Measurements from ENCODE around the gene FKBP14. TPM values are rescaled to one million over a fixed set of nuclear protein-coding genes. Genes with fewer than 3 reads are reported as not detected.

FKBP14 gene
- total RNA-seq, 3 donors from 2014 or later (not counting 1 experiment from before 2014, with no cell fraction given) = 11.1 to 13.4 (median 11.9) TPM

DNA sequence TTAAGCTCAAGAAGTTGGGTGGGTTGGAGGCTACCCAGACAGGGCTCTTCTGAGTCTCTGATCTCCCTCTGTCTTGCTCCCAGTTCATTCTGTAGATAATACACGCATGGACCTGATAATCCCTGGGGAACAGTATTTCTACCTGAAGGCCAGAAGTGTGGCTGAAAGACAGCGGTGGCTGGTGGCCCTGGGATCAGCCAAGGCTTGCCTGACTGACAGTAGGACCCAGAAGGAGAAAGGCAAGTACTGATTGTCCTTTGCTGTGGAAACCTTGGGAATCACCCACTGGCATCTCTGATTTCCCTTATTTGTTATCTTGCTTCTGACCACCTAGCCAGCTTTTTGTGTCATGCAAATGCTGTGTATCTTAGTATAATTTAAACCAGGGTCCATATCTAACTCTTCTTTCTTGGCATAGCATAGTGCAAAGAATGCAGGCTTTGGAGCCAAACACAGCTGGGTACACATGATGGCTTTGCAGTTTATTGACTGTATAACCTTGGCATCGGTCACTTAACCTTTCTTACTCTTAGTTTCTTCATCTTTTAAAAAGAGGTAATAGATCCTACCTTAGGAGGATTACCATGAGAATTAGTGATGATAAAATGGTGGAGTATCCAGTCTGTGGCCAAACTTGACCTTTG is 19.7 kb upstream of the FKBP14 start:
- no peak for TF ChIP-seq CTCF (IDR thresholded peaks at IDR 0.05)
- Histone ChIP-seq H3K4me3 (ENCODE audit: low read length) (no peak overlapping the region), H3K27ac (ENCODE audit: low read length) (no peak overlapping the region), H3K4me1 (ENCODE audit: control insufficient read depth, insufficient read depth, low read length) (no peaks in the 10 kb centered on the region), H3K27me3 (ENCODE audit: control insufficient read depth, insufficient read depth, low read length) (no peaks in the 10 kb centered on the region), H3K36me3 (ENCODE audit: control insufficient read depth, insufficient read depth, low read length) (peaks cover 10% of the 10 kb centered on the region), H3K9me3 (ENCODE audit: control insufficient read depth, insufficient read depth, low read length) (no peaks in the 10 kb centered on the region)
- 95% methylated on average over 2 of the region's 3 CpGs for WGBS (ENCODE audit: insufficient coverage)
- no peak for DNase-seq
- Mint-ChIP-seq H3K27ac (no peak overlapping the region), H3K27me3 (ENCODE audit: low read depth in 2 of 2) (no peaks in the 10 kb centered on the region), H3K4me3 (no peak overlapping the region), H3K36me3 (peaks cover 17% of the 10 kb centered on the region), H3K9me3 (no peaks in the 10 kb centered on the region), H3K4me1 (peaks cover 7% of the 10 kb centered on the region in 2 donors)
- intact Hi-C loops (cut with micrococcal nuclease) = no loop called here
- ATAC-seq = no peak

DNA sequence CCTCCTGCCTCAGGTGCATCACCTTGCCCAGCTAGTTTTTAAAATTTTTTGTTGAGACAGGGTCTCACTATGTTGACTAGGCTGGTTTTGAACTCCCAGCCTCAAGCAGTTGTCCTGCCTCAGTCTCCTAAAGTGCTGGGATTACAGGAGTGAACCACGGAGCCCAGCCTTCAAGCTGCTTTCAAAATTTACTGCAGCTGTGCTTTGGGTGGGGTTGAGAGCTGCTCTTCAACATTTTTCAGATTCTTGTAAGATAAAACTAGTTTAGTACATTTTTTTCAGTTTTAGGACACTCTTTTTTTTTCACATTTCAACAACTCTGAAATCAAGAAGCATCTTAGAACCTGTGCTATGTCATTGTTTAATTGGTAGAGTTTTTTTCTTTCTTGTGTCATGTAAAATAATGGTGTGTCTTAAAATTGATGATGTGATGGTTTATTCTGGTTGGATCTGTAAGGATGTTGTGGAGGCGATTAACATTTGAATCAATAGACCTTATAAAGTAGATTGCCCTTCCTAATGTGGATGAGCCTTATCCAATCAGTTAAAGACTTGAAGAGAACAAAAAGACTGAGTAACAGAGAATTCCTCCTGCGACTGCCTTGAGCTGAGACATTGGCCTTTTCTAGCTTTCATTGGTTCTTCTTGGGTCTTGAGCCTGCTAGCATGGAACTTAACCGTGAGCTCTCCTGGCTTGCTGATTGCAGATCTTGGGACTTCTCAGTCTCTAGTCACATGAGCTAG is 15.2 kb upstream of the FKBP14 start:
- intact Hi-C loops (cut with micrococcal nuclease) = no loop called here
- H3K9me3 Mint-ChIP-seq = no peaks in the 10 kb centered on the region
- DNase-seq (no peak), ATAC-seq (no peak)
- no peak overlapping the region for H3K4me3 Mint-ChIP-seq
- Histone ChIP-seq H3K27ac (ENCODE audit: low read length) (no peak overlapping the region), H3K36me3 (ENCODE audit: control insufficient read depth, insufficient read depth, low read length) (peaks cover 2% of the 10 kb centered on the region), H3K4me3 (ENCODE audit: low read length) (no peak overlapping the region), H3K9me3 (ENCODE audit: control insufficient read depth, insufficient read depth, low read length) (no peaks in the 10 kb centered on the region), H3K27me3 (ENCODE audit: control insufficient read depth, insufficient read depth, low read length) (no peaks in the 10 kb centered on the region), H3K4me1 (ENCODE audit: control insufficient read depth, insufficient read depth, low read length) (no peaks in the 10 kb centered on the region)
- peaks cover 9% of the 10 kb centered on the region for H3K36me3 Mint-ChIP-seq
- peaks cover 7 to 17% of the 10 kb centered on the region in 2 donors for H3K4me1 Mint-ChIP-seq
- TF ChIP-seq CTCF (IDR thresholded peaks at IDR 0.05) = no peak
- no peak overlapping the region for H3K27ac Mint-ChIP-seq
- H3K27me3 Mint-ChIP-seq (ENCODE audit: low read depth in 2 of 2) = no peaks in the 10 kb centered on the region
- WGBS (ENCODE audit: insufficient coverage) = 95% methylated on average over 4 of the region's 4 CpGs

DNA sequence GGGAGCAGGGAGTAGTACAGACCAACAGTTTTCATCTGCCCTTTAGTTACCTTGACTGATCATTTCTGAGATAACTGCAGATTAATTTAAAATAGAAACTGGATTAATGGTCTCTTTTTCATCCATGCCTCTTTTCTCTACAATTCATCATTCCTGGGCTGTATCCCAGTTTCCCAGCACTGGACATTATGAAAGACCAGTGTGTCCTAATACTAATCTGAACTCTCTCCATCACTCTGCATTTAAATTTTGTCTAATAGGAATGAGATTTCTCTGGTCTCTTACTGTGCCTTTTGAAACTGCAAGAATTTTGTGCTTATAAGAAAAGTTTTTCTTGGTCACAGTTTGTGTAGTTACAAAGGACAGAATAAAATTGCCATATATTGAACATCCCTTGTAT is 14.4 kb upstream of the FKBP14 start:
- Mint-ChIP-seq H3K9me3 (no peaks in the 10 kb centered on the region), H3K4me1 (peaks cover 7 to 17% of the 10 kb centered on the region in 2 donors), H3K36me3 (peaks cover 9% of the 10 kb centered on the region), H3K27me3 (ENCODE audit: low read depth in 2 of 2) (no peaks in the 10 kb centered on the region), H3K4me3 (no peak overlapping the region), H3K27ac (no peak overlapping the region)
- no peak for DNase-seq
- Histone ChIP-seq H3K9me3 (ENCODE audit: control insufficient read depth, insufficient read depth, low read length) (no peaks in the 10 kb centered on the region), H3K27me3 (ENCODE audit: control insufficient read depth, insufficient read depth, low read length) (no peaks in the 10 kb centered on the region), H3K4me1 (ENCODE audit: control insufficient read depth, insufficient read depth, low read length) (no peaks in the 10 kb centered on the region), H3K36me3 (ENCODE audit: control insufficient read depth, insufficient read depth, low read length) (no peaks in the 10 kb centered on the region), H3K27ac (ENCODE audit: low read length) (no peak overlapping the region), H3K4me3 (ENCODE audit: low read length) (no peak overlapping the region)
- ATAC-seq = no peak
- no peak for TF ChIP-seq CTCF (IDR thresholded peaks at IDR 0.05)
- intact Hi-C loops (cut with micrococcal nuclease) = no loop called here

Data from natural killer cell (primary cell).